H1 (cell line): ENCODE data around the gene FGF13. TPM values are rescaled to one million over a fixed set of nuclear protein-coding genes. Genes with fewer than 3 reads are reported as not detected.

Source experiments
- polyA plus RNA-seq, 7 experiments: library from polyadenylated mRNA; depleted of rRNA in 3 of 7; stranded (reverse) in 5 of 7; unstranded in 2 of 7; fragments of >200 nt in 5 of 7; fragments of 200-250 nt in 2 of 7; gene quantifications; 1 replicate in 5 of 7; 2 replicates in 1 of 7; 4 replicates in 1 of 7; pipeline versions ENCODE4 v1.2.1 to v1.2.3, GENCODE V29; 2011 to 2013; ENCODE audit warnings: missing spikeins in 2 of 7, mixed read lengths in 2 of 7
- total RNA-seq: library from RNA; stranded (reverse); fragmentation: NEBNext Ultra II Directional; extraction: Animal tissue kit (Norgen Biotek cat#: 25700); gene quantifications from 2 replicates; pipeline ENCODE4 v1.2.1, GENCODE V29; 2021
- TF ChIP-seq, protein P1 (sequence below), 3 experiments: IDR thresholded peaks; 1 replicate in 2 of 3; 2 replicates in 1 of 3; pipeline versions ENCODE4 v1.5.1 to v1.6.1; 2011; ENCODE audit warnings: low read length in 3 of 3, mild to moderate bottlenecking in 3 of 3, inconsistent platforms in 2 of 3, low read depth in 1 of 3, moderate library complexity in 1 of 3; ENCODE audit not compliant: insufficient read depth in 1 of 3; ENCODE audit errors: control extremely low read depth in 1 of 3

The FGF13 gene
- total and polyA plus RNA-seq, 2 of the 8 experiments (the other 6 are each of a cell fraction or from before 2014, with no cell fraction given): 10.1 to 36.1 TPM

DNA sequence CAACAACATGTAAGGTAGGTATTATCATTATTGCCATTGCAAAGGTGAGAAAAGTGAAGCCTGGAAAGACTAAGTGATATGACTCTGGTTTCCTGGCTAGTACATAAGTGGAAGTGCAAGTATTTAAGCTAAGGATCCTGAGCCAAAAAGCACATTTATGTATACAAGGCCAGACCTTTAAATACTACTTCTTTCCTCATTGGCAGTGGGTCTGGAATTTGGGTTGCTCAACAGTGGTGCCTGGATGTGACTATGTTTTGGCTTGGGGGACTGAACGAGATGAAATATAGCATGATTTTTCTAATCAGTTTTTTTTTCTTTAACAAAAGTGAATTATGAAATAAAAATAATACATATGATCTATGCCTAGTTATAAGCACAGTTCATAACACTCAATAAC lies 7.4 kb upstream of the FGF13 start (continued):
- TF ChIP-seq, protein P1, sequence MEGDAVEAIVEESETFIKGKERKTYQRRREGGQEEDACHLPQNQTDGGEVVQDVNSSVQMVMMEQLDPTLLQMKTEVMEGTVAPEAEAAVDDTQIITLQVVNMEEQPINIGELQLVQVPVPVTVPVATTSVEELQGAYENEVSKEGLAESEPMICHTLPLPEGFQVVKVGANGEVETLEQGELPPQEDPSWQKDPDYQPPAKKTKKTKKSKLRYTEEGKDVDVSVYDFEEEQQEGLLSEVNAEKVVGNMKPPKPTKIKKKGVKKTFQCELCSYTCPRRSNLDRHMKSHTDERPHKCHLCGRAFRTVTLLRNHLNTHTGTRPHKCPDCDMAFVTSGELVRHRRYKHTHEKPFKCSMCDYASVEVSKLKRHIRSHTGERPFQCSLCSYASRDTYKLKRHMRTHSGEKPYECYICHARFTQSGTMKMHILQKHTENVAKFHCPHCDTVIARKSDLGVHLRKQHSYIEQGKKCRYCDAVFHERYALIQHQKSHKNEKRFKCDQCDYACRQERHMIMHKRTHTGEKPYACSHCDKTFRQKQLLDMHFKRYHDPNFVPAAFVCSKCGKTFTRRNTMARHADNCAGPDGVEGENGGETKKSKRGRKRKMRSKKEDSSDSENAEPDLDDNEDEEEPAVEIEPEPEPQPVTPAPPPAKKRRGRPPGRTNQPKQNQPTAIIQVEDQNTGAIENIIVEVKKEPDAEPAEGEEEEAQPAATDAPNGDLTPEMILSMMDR (IDR thresholded peaks at IDR 0.05; ENCODE audit: control extremely low read depth in 1 of 3, insufficient read depth in 1 of 3, low read depth in 1 of 3, low read length in 3 of 3): no peak
